ENCODE results near the gene MYL6B. TPM values are rescaled to one million over a fixed set of nuclear protein-coding genes. Genes with fewer than 3 reads are reported as not detected.

The MYL6B gene
- total RNA-seq, 1 experiment from 2014 or later = 44.8 TPM

DNA sequence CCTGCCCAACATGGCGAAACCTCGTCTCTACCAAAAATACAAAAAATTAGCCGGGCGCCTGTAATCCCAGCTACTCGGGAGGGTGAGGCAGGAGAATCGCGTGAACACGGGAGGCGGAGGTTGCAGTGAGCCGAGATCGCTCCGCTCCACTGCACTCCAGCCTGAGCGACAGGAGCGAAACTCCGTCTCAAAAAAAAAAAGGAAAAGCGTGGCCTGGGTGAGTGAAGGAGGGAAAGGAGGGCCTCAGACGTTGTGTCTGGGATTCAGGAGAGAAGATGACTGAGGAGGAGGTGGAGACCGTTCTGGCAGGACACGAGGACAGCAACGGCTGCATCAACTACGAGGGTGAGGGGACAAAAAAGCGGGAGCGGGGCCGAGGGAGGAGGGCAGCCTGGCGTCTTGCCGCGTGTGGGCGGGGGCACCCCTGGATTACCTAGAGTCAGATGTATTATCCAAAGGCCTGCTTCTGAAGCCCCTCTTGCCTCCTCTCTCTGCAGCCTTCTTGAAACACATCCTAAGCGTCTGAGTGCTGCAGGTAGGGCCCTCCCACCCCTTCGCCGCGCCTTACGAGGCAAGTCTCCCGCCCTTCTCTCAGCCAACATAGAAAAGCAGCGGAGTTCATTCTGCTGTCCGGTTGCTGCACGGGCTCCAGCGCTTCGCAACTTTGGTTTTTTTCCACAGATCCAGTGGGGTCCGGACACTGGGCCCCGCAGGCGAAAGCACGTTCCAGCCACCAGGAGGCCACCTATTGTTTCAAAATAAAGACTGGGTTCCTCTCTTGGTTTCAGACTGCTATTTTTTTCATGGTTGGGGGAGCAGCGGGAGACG, 5.0 kb downstream of the MYL6B start:
- Histone ChIP-seq H3K36me3 (ENCODE audit: control insufficient read depth, insufficient read depth, low read length) (no peaks in the 10 kb centered on the region; the same call in none of the 2 replicates), H3K27me3 (replicated peaks; ENCODE audit: control insufficient read depth, insufficient read depth, low read length) (no peaks in the 10 kb centered on the region), H3K4me1 (peaks cover 22% of the 10 kb centered on the region), H3K4me3 (ENCODE audit: low read depth, low read length) (peak overlapping the region; percentile 51), H3K9me3 (no peaks in the 10 kb centered on the region)
- TSS peak; percentile 45 for BruUV-seq (replicated peaks)
- intact Hi-C loops (cut with micrococcal nuclease; ENCODE audit: unreplicated experiment) = loop anchor here (1.0 kb wide), 2 partner anchors 29 to 38 kb away; partner anchors contain the start of gene ESYT1
- Mint-ChIP-seq H3K4me3 (ENCODE audit: unreplicated experiment) (peak overlapping the region; percentile 79), H3K4me1 (ENCODE audit: low read depth, unreplicated experiment) (peaks cover 33% of the 10 kb centered on the region), H3K9me3 (ENCODE audit: unreplicated experiment) (no peaks in the 10 kb centered on the region), H3K27ac (ENCODE audit: unreplicated experiment) (peak overlapping the region; percentile 88), H3K36me3 (ENCODE audit: insufficient read depth, unreplicated experiment) (peaks cover 68% of the 10 kb centered on the region), H3K27me3 (ENCODE audit: insufficient read depth, unreplicated experiment) (no peaks in the 10 kb centered on the region)
- TF ChIP-seq CTCF (IDR thresholded peaks at IDR 0.05; ENCODE audit: insufficient read depth in 1 of 2, low read depth in 1 of 2, low read length in 1 of 2, severe bottlenecking in 1 of 2, unreplicated experiment in 1 of 2) = peak; percentile 59 to 89
- CTCF ChIA-PET = interaction anchor here (0.8 to 2.2 kb wide), 5 partner anchors 30 to 1833 kb away, joined by 3 to 24 read pairs (median 4); partner anchors contain the start of genes COPZ1, ESYT1, SMARCC2 and ZC3H10
- peak; percentile 94 for DNase-seq
- POLR2A ChIA-PET = interaction anchor here (1.0 to 2.2 kb wide), 6 partner anchors 29 to 64 kb away, joined by 6 to 27 read pairs (median 8); partner anchors contain the start of genes ESYT1, RNF41, SMARCC2 and ZC3H10

DNA sequence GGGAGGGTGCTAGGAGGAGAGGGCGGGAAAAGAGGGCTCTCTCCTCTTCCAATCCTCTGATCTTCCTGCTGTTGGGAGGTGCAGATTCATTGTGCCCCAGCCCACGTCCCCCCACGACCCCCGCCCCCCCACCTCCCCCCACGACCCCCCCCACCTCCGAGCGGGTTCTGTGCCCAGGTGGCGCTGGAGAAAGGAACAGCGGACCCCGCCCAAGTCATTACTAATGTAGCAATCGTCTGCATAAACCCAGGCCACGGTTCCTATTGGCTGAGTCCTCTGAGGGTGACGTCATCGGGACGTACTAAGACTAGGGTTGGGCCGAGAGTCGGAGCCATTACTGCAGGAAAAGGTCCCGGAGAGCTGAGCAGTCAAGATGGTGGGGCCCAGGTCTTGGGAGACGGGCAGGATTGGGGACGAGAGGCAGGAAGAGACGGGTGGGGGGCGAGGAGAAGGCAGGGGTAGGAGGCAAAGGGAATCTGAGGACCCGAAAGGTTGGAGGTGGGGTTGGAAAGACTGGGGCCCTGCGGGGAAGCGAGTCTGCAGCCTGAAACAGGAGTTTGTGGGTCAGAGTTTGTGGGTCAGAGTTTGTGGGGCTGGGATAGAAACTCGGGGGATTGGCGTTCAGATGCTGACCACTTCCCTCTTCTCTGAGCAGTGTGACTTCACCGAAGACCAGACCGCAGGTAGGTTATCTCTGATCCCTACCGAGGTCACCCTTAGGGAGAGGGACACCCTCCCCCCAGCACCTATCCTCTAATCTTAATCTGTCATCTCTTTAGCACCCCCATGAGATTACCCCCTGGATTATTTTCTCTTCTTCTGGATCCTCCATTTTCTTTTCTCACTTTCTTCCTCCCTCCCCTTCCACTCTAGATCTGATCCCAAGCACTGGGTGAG, 5.9 kb downstream of the MYL6B start, which contains the start of gene MYL6:
MYL6 (plus strand) TSS at position 331 of the 897 bp plus-strand sequence; CDS start at position 374, 43 bp downstream.
- peak within 1 kb of the TSS; percentile 88 for H3K27ac Mint-ChIP-seq (ENCODE audit: unreplicated experiment)
- H3K27me3 Mint-ChIP-seq (ENCODE audit: insufficient read depth, unreplicated experiment) = no peaks in the 10 kb centered on the region
- peaks cover 33% of the 10 kb centered on the region for H3K4me1 Mint-ChIP-seq (ENCODE audit: low read depth, unreplicated experiment)
- peaks cover 71% of the 10 kb centered on the region for H3K36me3 Mint-ChIP-seq (ENCODE audit: insufficient read depth, unreplicated experiment)
- Histone ChIP-seq H3K4me1 (peaks cover 16% of the 10 kb centered on the region), H3K9me3 (no peaks in the 10 kb centered on the region), H3K27me3 (replicated peaks; ENCODE audit: control insufficient read depth, insufficient read depth, low read length) (no peaks in the 10 kb centered on the region), H3K36me3 (ENCODE audit: control insufficient read depth, insufficient read depth, low read length) (no peaks in the 10 kb centered on the region; the same call in none of the 2 replicates), H3K4me3 (ENCODE audit: low read depth, low read length) (peak within 1 kb of the TSS; percentile 59)
- no peak for TF ChIP-seq CTCF (IDR thresholded peaks at IDR 0.05; ENCODE audit: insufficient read depth in 1 of 2, low read depth in 1 of 2, low read length in 1 of 2, severe bottlenecking in 1 of 2, unreplicated experiment in 1 of 2)
- H3K9me3 Mint-ChIP-seq (ENCODE audit: unreplicated experiment) = no peaks in the 10 kb centered on the region
- peak; percentile 96 to 98 for DNase-seq
- H3K4me3 Mint-ChIP-seq (ENCODE audit: unreplicated experiment) = peak within 1 kb of the TSS; percentile 79
- POLR2A ChIA-PET = interaction anchor here (0.6 to 2.2 kb wide), 10 partner anchors 30 to 202 kb away, joined by 3 to 27 read pairs (median 6); partner anchors contain the start of genes ESYT1, PA2G4, RNF41 and SMARCC2
- CTCF ChIA-PET = interaction anchor here (1.0 to 2.2 kb wide), 4 partner anchors 30 to 1833 kb away, joined by 3 to 24 read pairs (median 10); partner anchors contain the start of genes COPZ1, ESYT1, SMARCC2 and ZC3H10
- intact Hi-C loops (cut with micrococcal nuclease; ENCODE audit: unreplicated experiment) = no loop called here
- no TSS peak for BruUV-seq (replicated peaks)

All from Caco-2 (cell line).